Ovary (tissue), 3 donors: Measurements from ENCODE around the gene COQ4.

Experiments
- EP300 ChIP-seq: sonication (generic); formaldehyde crosslinking; IDR thresholded peaks from one replicate; pipeline ENCODE4 v1.6.1; 2017; ENCODE audit warnings: antibody characterized with exemption
- POLR2A ChIP-seq: fragments of 450-650 bp; IDR thresholded peaks from one replicate; pipeline ENCODE4 v1.6.1; 2017; ENCODE audit warnings: antibody characterized with exemption, mild to moderate bottlenecking, moderate library complexity
- TF ChIP-seq, protein P1 (sequence below), 3 donors: fragments of 450-650 bp in 2 of 3; fragments of 200-600 bp in 1 of 3; IDR thresholded peaks; one replicate each; pipeline versions ENCODE4 v1.5.1 to v1.8.0; 2016 to 2022; ENCODE audit warnings: antibody characterized with exemption in 3 of 3, mild to moderate bottlenecking in 1 of 3
- donor health status: DM: no; HTN: no; CAD: no.

DNA sequence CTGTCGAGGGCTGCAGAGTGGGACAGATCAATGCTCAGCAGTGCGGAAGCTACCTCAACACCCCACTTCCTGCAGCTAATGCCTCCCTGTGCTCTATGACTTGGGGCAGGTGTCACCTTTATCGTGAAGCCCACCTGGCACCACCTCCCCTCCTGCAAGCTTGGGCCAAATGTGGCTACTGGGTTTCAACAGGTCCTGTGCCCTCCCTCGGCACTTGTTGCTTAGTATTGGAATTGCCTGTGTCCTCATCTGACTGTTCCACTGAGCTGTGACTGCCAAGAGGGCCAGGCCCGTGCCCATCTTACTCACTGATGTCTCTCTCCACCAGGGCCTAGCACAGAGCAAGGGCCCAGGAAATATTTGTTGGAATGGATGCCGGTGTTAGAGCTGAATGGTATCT lies 27.1 kb downstream of the COQ4 start:
- TF ChIP-seq, protein P1, sequence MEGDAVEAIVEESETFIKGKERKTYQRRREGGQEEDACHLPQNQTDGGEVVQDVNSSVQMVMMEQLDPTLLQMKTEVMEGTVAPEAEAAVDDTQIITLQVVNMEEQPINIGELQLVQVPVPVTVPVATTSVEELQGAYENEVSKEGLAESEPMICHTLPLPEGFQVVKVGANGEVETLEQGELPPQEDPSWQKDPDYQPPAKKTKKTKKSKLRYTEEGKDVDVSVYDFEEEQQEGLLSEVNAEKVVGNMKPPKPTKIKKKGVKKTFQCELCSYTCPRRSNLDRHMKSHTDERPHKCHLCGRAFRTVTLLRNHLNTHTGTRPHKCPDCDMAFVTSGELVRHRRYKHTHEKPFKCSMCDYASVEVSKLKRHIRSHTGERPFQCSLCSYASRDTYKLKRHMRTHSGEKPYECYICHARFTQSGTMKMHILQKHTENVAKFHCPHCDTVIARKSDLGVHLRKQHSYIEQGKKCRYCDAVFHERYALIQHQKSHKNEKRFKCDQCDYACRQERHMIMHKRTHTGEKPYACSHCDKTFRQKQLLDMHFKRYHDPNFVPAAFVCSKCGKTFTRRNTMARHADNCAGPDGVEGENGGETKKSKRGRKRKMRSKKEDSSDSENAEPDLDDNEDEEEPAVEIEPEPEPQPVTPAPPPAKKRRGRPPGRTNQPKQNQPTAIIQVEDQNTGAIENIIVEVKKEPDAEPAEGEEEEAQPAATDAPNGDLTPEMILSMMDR (IDR thresholded peaks at IDR 0.05): no peak
- no peak for TF ChIP-seq EP300
- TF ChIP-seq POLR2A: no peak
